Uterus (tissue), 4 donors: Measurements from ENCODE around the gene TMEM229B. TPM values are rescaled to one million over a fixed set of nuclear protein-coding genes. Genes with fewer than 3 reads are reported as not detected.

Experiments
- DNase-seq, 2 donors: peaks; one replicate each; pipeline ENCODE4 v3.0.0-alpha.2; 2019 to 2020
- H3K27ac ChIP-seq, 2 donors: fragments of 200-600 bp; sonication (generic); 1 replicate in 1 of 2; 2 replicates in 1 of 2; pipeline ENCODE4 v1.5.1; 2016 to 2018
- H3K27me3 ChIP-seq, 2 donors: fragments of 200-600 bp; sonication (generic); one replicate each; pipeline ENCODE4 v1.5.1; 2018 to 2019; ENCODE audit warnings: control low read depth in 1 of 2
- H3K36me3 ChIP-seq, 2 donors: fragments of 200-600 bp; sonication (generic); one replicate each; pipeline ENCODE4 v1.5.1; 2019; ENCODE audit warnings: control low read depth in 1 of 2
- H3K4me1 ChIP-seq, 2 donors: fragments of 200-600 bp; sonication (generic); one replicate each; pipeline ENCODE4 v1.5.1; 2018 to 2019; ENCODE audit warnings: control low read depth in 1 of 2
- H3K4me3 ChIP-seq, 2 donors: fragments of 200-600 bp; sonication (generic); 1 replicate in 1 of 2; 2 replicates in 1 of 2; pipeline ENCODE4 v1.5.1; 2018 to 2019; ENCODE audit warnings: mild to moderate bottlenecking in 1 of 2
- H3K9me3 ChIP-seq, 2 donors: fragments of 200-600 bp; sonication (generic); one replicate each; pipeline ENCODE4 v1.5.1; 2019; ENCODE audit warnings: control low read depth in 1 of 2
- POLR2A ChIP-seq, 2 donors: fragments of 450-650 bp; IDR thresholded peaks; one replicate each; pipeline ENCODE4 v1.6.1; 2016; ENCODE audit warnings: antibody characterized with exemption in 2 of 2, mild to moderate bottlenecking in 1 of 2, moderate library complexity in 1 of 2
- intact Hi-C: fragments of 100-400 bp; cut with DNase I; formaldehyde crosslinking; loops from one replicate; pipeline ENCODE4 v1.15.1; 2023; ENCODE audit warnings: low total_unique reads
- total RNA-seq, 4 donors: library from RNA; depleted of rRNA in 3 of 4; stranded (reverse); fragments of >200 nt in 3 of 4; gene quantifications; one replicate each; pipeline versions ENCODE4 v1.1.0 to v1.2.4, GENCODE V29; 2014 to 2023
- TF ChIP-seq, protein P1 (sequence below), 4 experiments: fragments of 200-600 bp in 2 of 4; fragments of 450-650 bp in 2 of 4; sonication (generic) in 2 of 4; IDR thresholded peaks; one replicate each; pipeline ENCODE4 v1.5.1; 2016 to 2019; ENCODE audit warnings: antibody characterized with exemption in 4 of 4, mild to moderate bottlenecking in 2 of 4, moderate library complexity in 1 of 4
- donor health status: DM: yes; HTN: yes; CAD: no.

Gene TMEM229B
- total RNA-seq, 4 donors from 2014 or later = under 0.01 to 4.7 (median 2.8) TPM

DNA sequence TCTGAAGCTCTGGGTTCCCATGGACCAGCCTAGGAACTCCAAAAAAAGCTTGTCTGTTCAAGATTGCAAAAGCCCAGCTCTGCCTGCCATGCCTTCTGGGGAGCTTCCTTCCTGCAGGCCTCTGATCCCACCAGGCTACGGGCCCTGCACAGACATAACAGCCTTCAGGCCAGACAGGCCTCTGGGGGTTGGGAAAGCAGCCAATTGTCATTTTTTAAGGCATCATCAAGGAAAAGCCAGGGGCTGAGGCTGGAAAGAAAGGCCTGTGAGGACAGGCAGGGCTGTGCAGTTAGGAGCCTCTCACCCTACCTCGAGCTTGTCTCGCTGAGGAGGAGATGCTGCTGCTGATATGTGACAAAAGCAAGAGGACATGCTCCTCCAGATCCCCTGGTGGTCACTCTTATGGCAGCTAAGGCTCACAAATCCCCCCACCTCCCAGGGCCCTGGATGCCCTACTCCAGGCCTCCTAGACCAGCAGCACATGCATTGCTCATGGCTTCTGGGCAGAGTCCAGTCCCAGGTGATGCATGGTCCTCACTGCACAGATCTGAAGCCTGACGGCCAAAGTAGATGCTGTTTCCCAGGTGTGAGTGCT, 2.9 kb downstream of the TMEM229B start:
- Histone ChIP-seq H3K4me1 (no peaks in the 10 kb centered on the region), H3K36me3 (no peaks in the 10 kb centered on the region), H3K27ac (no peak overlapping the region), H3K27me3 (no peaks in the 10 kb centered on the region), H3K9me3 (no peaks in the 10 kb centered on the region), H3K4me3 (no peak overlapping the region)
- TF ChIP-seq POLR2A (IDR thresholded peaks at IDR 0.05) = no peak
- TF ChIP-seq, protein P1, sequence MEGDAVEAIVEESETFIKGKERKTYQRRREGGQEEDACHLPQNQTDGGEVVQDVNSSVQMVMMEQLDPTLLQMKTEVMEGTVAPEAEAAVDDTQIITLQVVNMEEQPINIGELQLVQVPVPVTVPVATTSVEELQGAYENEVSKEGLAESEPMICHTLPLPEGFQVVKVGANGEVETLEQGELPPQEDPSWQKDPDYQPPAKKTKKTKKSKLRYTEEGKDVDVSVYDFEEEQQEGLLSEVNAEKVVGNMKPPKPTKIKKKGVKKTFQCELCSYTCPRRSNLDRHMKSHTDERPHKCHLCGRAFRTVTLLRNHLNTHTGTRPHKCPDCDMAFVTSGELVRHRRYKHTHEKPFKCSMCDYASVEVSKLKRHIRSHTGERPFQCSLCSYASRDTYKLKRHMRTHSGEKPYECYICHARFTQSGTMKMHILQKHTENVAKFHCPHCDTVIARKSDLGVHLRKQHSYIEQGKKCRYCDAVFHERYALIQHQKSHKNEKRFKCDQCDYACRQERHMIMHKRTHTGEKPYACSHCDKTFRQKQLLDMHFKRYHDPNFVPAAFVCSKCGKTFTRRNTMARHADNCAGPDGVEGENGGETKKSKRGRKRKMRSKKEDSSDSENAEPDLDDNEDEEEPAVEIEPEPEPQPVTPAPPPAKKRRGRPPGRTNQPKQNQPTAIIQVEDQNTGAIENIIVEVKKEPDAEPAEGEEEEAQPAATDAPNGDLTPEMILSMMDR (IDR thresholded peaks at IDR 0.05) = no peak
- no peak for DNase-seq
- intact Hi-C loops = no loop called here

DNA sequence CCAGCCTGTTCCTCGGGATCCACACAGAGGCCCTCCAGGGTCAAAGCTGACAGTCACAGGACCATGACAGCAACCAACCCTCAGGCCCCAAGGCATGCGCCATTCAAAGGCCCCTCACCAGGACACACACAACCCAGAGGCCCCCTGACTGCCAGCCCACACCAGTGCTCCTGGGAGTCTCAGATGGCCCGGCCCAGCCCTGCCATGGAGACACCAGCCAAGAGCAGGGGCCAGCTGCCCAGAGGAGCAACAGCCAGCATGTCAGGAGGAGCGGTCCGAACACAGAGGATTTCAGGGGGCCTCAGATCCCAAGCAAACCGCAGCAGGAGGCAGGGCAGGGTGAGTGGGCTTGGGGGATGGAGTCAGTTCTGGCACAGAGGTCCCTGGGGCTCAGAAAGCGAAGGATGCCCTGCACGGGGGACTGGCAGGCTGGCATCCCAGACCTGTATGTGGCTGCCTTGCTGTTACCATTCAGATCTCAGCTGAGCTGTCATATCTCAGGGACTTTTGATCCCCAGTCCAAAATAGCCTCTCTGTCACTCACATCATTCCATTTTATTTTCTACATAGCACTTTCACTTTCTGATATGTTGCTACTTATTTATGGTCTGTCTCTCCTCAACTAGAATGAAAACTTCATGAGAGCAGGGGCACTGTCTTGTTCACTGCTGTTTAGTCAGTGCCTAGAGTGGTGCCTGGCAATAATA, 4.8 kb downstream of the TMEM229B start:
- TF ChIP-seq, protein P1 (IDR thresholded peaks at IDR 0.05) = no peak
- TF ChIP-seq POLR2A (IDR thresholded peaks at IDR 0.05) = no peak
- no peak for DNase-seq
- H3K9me3 ChIP-seq = no peaks in the 10 kb centered on the region
- no peaks in the 10 kb centered on the region for H3K36me3 ChIP-seq
- intact Hi-C loops = no loop called here
- H3K27ac ChIP-seq = no peak overlapping the region
- no peaks in the 10 kb centered on the region for H3K27me3 ChIP-seq
- no peak overlapping the region for H3K4me3 ChIP-seq
- H3K4me1 ChIP-seq = no peaks in the 10 kb centered on the region

DNA sequence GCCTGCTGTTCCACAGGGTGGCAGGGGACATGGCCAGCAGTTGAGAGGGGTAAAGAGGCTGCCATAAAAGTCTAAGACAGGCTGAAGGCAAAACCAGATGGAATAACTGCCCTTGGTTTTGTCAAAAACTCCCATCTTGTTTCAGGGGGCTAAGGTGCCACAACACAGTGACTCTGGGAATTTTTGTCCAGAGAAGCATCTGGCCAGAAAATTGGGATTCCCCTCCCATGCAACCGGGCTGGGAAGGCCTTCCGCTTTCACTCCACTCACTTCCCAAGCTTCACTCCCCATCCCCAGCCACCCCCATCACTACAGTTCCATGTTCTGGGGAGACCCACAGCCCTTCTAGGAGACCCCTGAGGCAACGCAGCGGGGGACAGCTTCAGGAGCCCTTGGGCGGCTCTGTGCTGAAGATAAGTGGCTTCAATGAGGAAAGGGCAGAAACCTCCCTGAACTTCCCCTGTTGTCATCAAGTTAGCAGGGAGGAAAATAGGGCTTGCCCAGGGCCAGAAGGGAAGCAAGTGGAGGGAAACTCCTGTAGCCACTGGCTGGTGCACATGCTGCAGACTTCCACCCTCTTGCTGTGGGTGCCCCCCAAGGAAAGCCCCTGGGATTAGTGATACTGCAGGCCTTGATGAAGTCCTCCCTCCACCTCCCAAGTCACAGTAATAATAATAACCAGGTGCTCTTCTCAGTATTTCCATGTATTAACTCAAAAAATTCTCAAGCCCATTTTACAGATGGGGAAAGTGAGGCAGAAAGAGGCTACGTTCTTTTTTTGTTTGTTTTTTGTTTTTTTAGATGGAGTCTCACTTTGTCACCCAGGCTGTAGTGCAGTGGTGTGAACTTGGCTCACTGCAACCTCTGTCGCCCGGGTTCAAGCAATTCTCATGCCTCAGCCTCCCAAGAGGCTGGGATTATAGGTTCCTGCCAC, 6.0 kb downstream of the TMEM229B start:
- no peak overlapping the region for H3K27ac ChIP-seq

DNA sequence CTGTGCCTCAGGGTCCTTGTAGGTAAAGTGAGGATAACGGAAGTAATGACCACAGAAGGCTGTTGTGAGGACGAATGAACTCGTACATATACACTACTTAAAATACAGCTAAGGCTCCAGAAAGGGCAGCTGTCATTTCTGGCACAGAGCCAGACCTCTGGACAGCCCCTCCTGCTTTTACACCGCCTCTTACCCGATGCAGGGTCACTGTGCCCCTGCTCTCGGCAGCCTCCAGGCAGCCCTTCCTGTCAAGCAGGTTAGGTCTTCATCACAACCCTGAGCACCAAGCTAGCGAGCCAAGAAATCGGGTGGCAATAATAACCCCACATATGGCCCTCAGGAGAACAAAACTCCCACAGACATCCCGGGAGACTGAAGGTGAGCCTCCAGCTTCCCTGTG, 8.5 kb downstream of the TMEM229B start:
- Histone ChIP-seq H3K36me3 (no peaks in the 10 kb centered on the region), H3K4me1 (no peaks in the 10 kb centered on the region), H3K4me3 (no peak overlapping the region), H3K27me3 (no peaks in the 10 kb centered on the region), H3K9me3 (no peaks in the 10 kb centered on the region), H3K27ac (no peak overlapping the region)
- no peak for TF ChIP-seq POLR2A (IDR thresholded peaks at IDR 0.05)
- DNase-seq = no peak
- intact Hi-C loops = no loop called here

More for the DNA sequence above, 6.0 kb downstream of the TMEM229B start:
- Histone ChIP-seq H3K27me3 (no peaks in the 10 kb centered on the region), H3K4me3 (no peak overlapping the region), H3K36me3 (no peaks in the 10 kb centered on the region), H3K4me1 (no peaks in the 10 kb centered on the region), H3K9me3 (no peaks in the 10 kb centered on the region)
- DNase-seq = no peak
- TF ChIP-seq, protein P1 (IDR thresholded peaks at IDR 0.05) = no peak
- no peak for TF ChIP-seq POLR2A (IDR thresholded peaks at IDR 0.05)
- intact Hi-C loops = no loop called here

DNA sequence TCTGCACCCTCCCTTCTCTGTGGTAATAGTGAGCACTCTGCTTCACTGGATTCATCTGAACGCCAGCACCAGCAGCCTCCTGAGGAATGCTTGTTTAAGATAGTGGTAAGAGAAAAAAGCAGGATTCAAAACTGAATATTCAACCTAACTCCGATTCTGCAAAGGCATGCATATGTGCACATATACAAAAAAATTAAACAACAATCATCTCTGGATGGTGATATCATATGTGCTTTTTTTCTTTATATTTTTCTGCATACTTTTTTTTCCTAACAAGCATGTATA, 9.8 kb downstream of the TMEM229B start:
- Histone ChIP-seq H3K27ac (no peak overlapping the region), H3K36me3 (no peaks in the 10 kb centered on the region), H3K9me3 (no peaks in the 10 kb centered on the region), H3K4me1 (no peaks in the 10 kb centered on the region), H3K4me3 (no peak overlapping the region), H3K27me3 (no peaks in the 10 kb centered on the region)
- intact Hi-C loops = no loop called here
- TF ChIP-seq, protein P1 (IDR thresholded peaks at IDR 0.05) = no peak
- no peak for TF ChIP-seq POLR2A (IDR thresholded peaks at IDR 0.05)
- DNase-seq = no peak
